GM18502 (cell line): Measurements from ENCODE around the gene RAB6D.
"Not testable (repeated sequence)": the region's sequence is repeated elsewhere in the genome, so short reads cannot be mapped to it uniquely, and the experiment has no call there.

Source experiments
- ATAC-seq: cut with Tn5 transposase; IDR thresholded peaks from one replicate; pipeline ENCODE4 v1.9.1; 2021; ENCODE audit warnings: mild to moderate bottlenecking; ENCODE audit not compliant: unreplicated experiment, poor library complexity

Gene RAB6D

GRCh38 chr2:131367352-131367751 lies 3.4 kb upstream of the RAB6D start:
- no peak for ATAC-seq

- ATAC-seq, result no peak
Measured at GRCh38 chr2:131366643-131367042, 2.7 kb upstream of the RAB6D start.

GRCh38 chr2:131365452-131365851 lies 1.5 kb upstream of the RAB6D start:
- ATAC-seq, result no peak

GRCh38 chr2:131363213-131363612 lies 755 bp downstream of the RAB6D start:
- ATAC-seq, result not testable (repeated sequence)

GRCh38 chr2:131361773-131362172 lies 2.2 kb downstream of the RAB6D start:
- not testable (repeated sequence) for ATAC-seq

- not testable (repeated sequence) for ATAC-seq
Measured at GRCh38 chr2:131353167-131353697, 10.7 kb downstream of the RAB6D start.

GRCh38 chr2:131349021-131349420 lies 14.9 kb downstream of the RAB6D start:
- no peak for ATAC-seq

GRCh38 chr2:131347035-131347434 lies 16.9 kb downstream of the RAB6D start:
- not testable (repeated sequence) for ATAC-seq

- ATAC-seq, result not testable (repeated sequence)
Measured at GRCh38 chr2:131339307-131339706, 24.7 kb downstream of the RAB6D start.

- not testable (repeated sequence) for ATAC-seq
Measured at GRCh38 chr2:131335319-131335718, 28.6 kb downstream of the RAB6D start.

- not testable (repeated sequence) for ATAC-seq
Measured at GRCh38 chr2:131332709-131333108, 31.3 kb downstream of the RAB6D start.

- not testable (repeated sequence) for ATAC-seq
Measured at GRCh38 chr2:131331000-131331399, 33.0 kb downstream of the RAB6D start.

GRCh38 chr2:131322209-131322608 lies 41.8 kb downstream of the RAB6D start:
- ATAC-seq, result no peak

- ATAC-seq, result not testable (repeated sequence)
Measured at GRCh38 chr2:131321344-131321743, 42.6 kb downstream of the RAB6D start.

GRCh38 chr2:131311001-131311400 lies 53.0 kb downstream of the RAB6D start:
- not testable (repeated sequence) for ATAC-seq
